T-helper 17 cell (primary cell): ENCODE measurements around the gene HLA-F. TPM values are rescaled to one million over a fixed set of nuclear protein-coding genes. Genes with fewer than 3 reads are reported as not detected.
A peak's percentile ranks its signal among the peaks of the same experiment; 100 is the strongest.

Source experiments
- ATAC-seq: fragments of 150-1000 bp; cut with Tn5 transposase; 2 replicates; pipeline ENCODE4 v1.10.0; 2021; ENCODE audit warnings: mild to moderate bottlenecking, moderate library complexity
- DNase-seq, 3 donors: peaks; one replicate each; pipeline versions ENCODE4 v3.0.0 to v3.0.0-alpha.2; 2020 to 2021
- H3K9me3 ChIP-seq: one replicate; pipeline ENCODE4 v1.7.0; 2013; ENCODE audit warnings: low read length, mild to moderate bottlenecking; ENCODE audit not compliant: control insufficient read depth, poor library complexity, severe bottlenecking
- H3K27ac Mint-ChIP-seq: one replicate; pipeline ENCODE4 v1.8.0; 2022; ENCODE audit warnings: mild to moderate bottlenecking, moderate library complexity, mixed read lengths
- H3K27me3 Mint-ChIP-seq: one replicate; pipeline ENCODE4 v1.8.0; 2022; ENCODE audit warnings: mixed read lengths
- H3K36me3 Mint-ChIP-seq: one replicate; pipeline ENCODE4 v1.8.0; 2022; ENCODE audit warnings: low read depth, mixed read lengths
- H3K4me1 Mint-ChIP-seq: one replicate; pipeline ENCODE4 v1.8.0; 2022; ENCODE audit warnings: mild to moderate bottlenecking, mixed read lengths
- H3K4me3 Mint-ChIP-seq: one replicate; pipeline ENCODE4 v1.8.0; 2022; ENCODE audit warnings: mild to moderate bottlenecking, moderate library complexity, mixed read lengths
- total RNA-seq, 4 donors: library from RNA in 2 of 4; stranded (reverse) in 2 of 4; gene quantifications; one replicate each; pipeline ENCODE4 v1.2.3 and lab custom pipeline; 2022 to 2026

The HLA-F gene
- total RNA-seq (100 to 1,000 TPM; 629 to 717 TPM), total RNA-seq (lab: John Stamatoyannopoulos, UW) (367 to 502 reads per million in 2 donors)

- ATAC-seq (peak; percentile 85), DNase-seq (peak; percentile 73 to 83 (median 78))
- Mint-ChIP-seq H3K27ac (peak within 1 kb of the TSS; percentile 93), H3K27me3 (no peaks in the 10 kb centered on the region), H3K36me3 (peaks cover 5% of the 10 kb centered on the region), H3K4me1 (peaks cover 41% of the 10 kb centered on the region), H3K4me3 (peak within 1 kb of the TSS; percentile 96)
- H3K9me3 ChIP-seq = no peaks in the 10 kb centered on the region
These were observed at the start of gene HLA-F for GRCh38 chr6:29723262-29723665. Gene HLA-F (plus strand): TSS chr6:29723434. CDS start chr6:29723464, 30 bp downstream.

GRCh38 chr6:29674008-29674407 lies 49.2 kb upstream of the HLA-F start:
- ATAC-seq (no peak), DNase-seq (no peak)
- H3K27me3 Mint-ChIP-seq = peaks cover 16% of the 10 kb centered on the region
- peak overlapping the region; percentile 25 for H3K4me3 Mint-ChIP-seq
- peaks cover 2% of the 10 kb centered on the region for H3K36me3 Mint-ChIP-seq
- H3K4me1 Mint-ChIP-seq = peaks cover 11% of the 10 kb centered on the region
- H3K27ac Mint-ChIP-seq = no peak overlapping the region
- H3K9me3 ChIP-seq = no peaks in the 10 kb centered on the region

DNA sequence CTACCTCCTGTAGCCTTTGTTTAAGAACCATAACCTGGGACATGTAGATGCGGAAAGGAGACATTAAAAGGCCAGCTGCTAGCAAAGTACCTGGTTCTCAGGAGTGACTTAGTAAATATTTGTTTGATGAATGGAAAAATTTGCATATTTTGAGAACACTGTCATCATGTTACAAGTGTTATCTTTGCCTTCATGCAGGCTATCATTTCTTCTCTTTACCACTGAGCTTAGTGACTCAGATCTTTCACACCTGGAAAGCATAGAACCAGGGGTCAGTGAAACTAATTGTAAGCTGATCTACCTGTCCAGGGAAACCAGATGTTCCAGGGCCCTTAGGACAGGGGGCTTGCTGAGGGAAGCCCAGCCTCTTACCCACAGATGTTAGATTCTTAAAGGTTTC lies 47.7 kb upstream of the HLA-F start:
- H3K27ac Mint-ChIP-seq = no peak overlapping the region
- DNase-seq = no peak
- no peak overlapping the region for H3K4me3 Mint-ChIP-seq

GRCh38 chr6:29676981-29677601 lies 46.1 kb upstream of the HLA-F start:
- ATAC-seq (no peak), DNase-seq (no peak)
- Mint-ChIP-seq H3K27me3 (peaks cover 14% of the 10 kb centered on the region), H3K36me3 (peaks cover 2% of the 10 kb centered on the region), H3K4me1 (peaks cover 14% of the 10 kb centered on the region), H3K4me3 (no peak overlapping the region), H3K27ac (no peak overlapping the region)
- no peaks in the 10 kb centered on the region for H3K9me3 ChIP-seq

More for the DNA sequence above, 47.7 kb upstream of the HLA-F start:
- H3K9me3 ChIP-seq = no peaks in the 10 kb centered on the region
- Mint-ChIP-seq H3K27me3 (peaks cover 23% of the 10 kb centered on the region), H3K4me1 (peaks cover 14% of the 10 kb centered on the region), H3K36me3 (peaks cover 2% of the 10 kb centered on the region)
- no peak for ATAC-seq

- DNase-seq (no peak), ATAC-seq (no peak)
- Mint-ChIP-seq H3K36me3 (no peaks in the 10 kb centered on the region), H3K4me1 (peaks cover 14% of the 10 kb centered on the region), H3K27me3 (peaks cover 14% of the 10 kb centered on the region), H3K4me3 (no peak overlapping the region), H3K27ac (no peak overlapping the region)
- no peaks in the 10 kb centered on the region for H3K9me3 ChIP-seq
These were observed 45.1 kb upstream of the HLA-F start for GRCh38 chr6:29678114-29678513.

DNA sequence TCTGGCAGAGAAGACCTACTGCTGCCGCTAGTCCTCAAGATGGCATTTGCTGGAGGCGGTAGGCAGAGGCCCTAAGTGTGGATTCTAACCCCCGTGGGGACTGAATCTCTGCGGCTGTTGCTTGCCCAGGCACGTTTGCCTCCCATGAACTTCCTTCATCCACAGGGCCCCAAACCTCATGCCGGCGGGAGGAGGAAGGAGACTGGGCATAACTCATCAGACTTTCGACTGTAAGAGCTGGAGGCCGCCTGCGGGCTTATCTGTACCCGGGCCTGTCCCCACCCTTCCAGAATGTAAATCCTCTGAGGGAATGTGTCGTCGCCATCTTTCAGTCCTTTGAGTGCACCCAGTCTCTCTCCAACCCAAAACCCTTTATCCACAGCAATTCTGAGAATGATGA lies 43.3 kb upstream of the HLA-F start:
- Mint-ChIP-seq H3K4me1 (peaks cover 17% of the 10 kb centered on the region), H3K27me3 (peaks cover 14% of the 10 kb centered on the region), H3K4me3 (peak overlapping the region; percentile 76), H3K36me3 (no peaks in the 10 kb centered on the region), H3K27ac (peak overlapping the region; percentile 47)
- ATAC-seq (no peak), DNase-seq (no peak)
- H3K9me3 ChIP-seq = no peaks in the 10 kb centered on the region

DNA sequence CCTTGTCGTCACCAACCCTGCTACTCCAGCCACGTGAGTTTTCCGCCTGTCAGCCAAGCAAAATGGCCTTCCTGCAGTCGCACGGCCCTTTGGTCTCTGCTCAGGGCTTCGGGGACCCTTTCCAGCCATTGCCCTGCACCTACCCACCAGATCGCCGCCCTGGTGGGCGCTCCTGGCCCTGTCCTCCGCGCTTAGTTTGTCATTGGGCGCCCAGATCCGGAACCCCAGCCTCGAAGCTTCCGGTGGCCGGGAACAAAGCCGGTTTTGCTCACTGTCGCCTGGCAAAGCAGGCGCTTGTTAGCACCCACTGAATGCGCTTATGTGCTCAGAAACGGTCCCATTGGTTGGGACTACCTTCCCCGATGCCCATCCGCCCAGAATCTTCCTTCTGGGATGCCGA lies 42.8 kb upstream of the HLA-F start:
- peaks cover 14% of the 10 kb centered on the region for H3K27me3 Mint-ChIP-seq

GRCh38 chr6:29680904-29681303 lies 42.3 kb upstream of the HLA-F start, which contains the start of gene ZFP57:
Gene ZFP57 (minus strand): TSS chr6:29681152. CDS start chr6:29677003, 4,149 bp downstream.
- no peak for DNase-seq
- H3K4me1 Mint-ChIP-seq = peaks cover 17% of the 10 kb centered on the region
- H3K36me3 Mint-ChIP-seq = no peaks in the 10 kb centered on the region
- peak within 1 kb of the TSS; percentile 76 for H3K4me3 Mint-ChIP-seq
- H3K27me3 Mint-ChIP-seq = peaks cover 14% of the 10 kb centered on the region
- peak within 1 kb of the TSS; percentile 47 for H3K27ac Mint-ChIP-seq
- H3K9me3 ChIP-seq = no peaks in the 10 kb centered on the region
- no peak for ATAC-seq

More for the DNA sequence above, 42.8 kb upstream of the HLA-F start:
- Mint-ChIP-seq H3K27ac (peak overlapping the region; percentile 47), H3K36me3 (no peaks in the 10 kb centered on the region), H3K4me1 (peaks cover 17% of the 10 kb centered on the region), H3K4me3 (peak overlapping the region; percentile 76)
- peak; percentile 25 for ATAC-seq
- no peak for DNase-seq
- H3K9me3 ChIP-seq = no peaks in the 10 kb centered on the region

- Mint-ChIP-seq H3K4me3 (no peak overlapping the region), H3K27ac (no peak overlapping the region)
These were observed 41.4 kb upstream of the HLA-F start for GRCh38 chr6:29681811-29682210.

DNA sequence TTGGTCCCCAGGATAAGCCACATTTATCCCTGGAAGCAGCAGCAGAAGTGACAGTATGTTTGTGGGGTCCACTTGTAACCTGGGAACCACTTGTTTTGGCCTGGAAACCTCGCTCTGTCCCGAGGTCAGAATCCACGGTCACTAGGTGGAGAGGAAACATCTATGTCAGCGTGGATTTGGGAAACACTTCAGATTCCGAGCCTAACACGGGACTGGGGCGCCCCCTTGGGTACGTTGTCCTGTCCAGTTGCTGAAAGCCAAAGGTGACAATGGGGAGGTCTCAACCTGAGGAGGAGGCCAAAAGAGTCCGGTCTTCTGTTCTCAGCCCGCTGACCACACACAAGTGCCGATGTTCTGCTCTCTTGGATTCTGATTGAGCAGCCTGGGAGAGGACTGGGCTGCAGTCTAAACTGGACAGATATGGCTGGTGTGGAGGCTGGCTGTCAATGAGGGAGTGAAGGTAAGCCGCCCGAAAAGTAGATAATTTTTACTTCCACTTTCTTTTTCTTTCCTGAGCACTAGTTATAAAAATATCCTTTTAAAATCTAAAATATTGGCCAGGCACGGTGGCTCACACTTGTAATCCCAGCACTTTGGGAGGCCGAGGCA lies 37.4 kb upstream of the HLA-F start:
- ATAC-seq (no peak), DNase-seq (no peak)
- Mint-ChIP-seq H3K27ac (no peak overlapping the region), H3K4me1 (peaks cover 3% of the 10 kb centered on the region), H3K36me3 (no peaks in the 10 kb centered on the region), H3K27me3 (no peaks in the 10 kb centered on the region), H3K4me3 (no peak overlapping the region)
- H3K9me3 ChIP-seq = no peaks in the 10 kb centered on the region

More at GRCh38 chr6:29681811-29682210, 41.4 kb upstream of the HLA-F start:
- no peak for ATAC-seq
- no peaks in the 10 kb centered on the region for H3K36me3 Mint-ChIP-seq
- DNase-seq = no peak
- peaks cover 10% of the 10 kb centered on the region for H3K4me1 Mint-ChIP-seq
- H3K9me3 ChIP-seq = no peaks in the 10 kb centered on the region
- H3K27me3 Mint-ChIP-seq = peaks cover 14% of the 10 kb centered on the region

GRCh38 chr6:29694637-29695036 lies 28.6 kb upstream of the HLA-F start:
- peaks cover 3% of the 10 kb centered on the region for H3K36me3 Mint-ChIP-seq
- H3K4me3 Mint-ChIP-seq = no peak overlapping the region
- H3K27ac Mint-ChIP-seq = no peak overlapping the region
- no peak for ATAC-seq
- no peaks in the 10 kb centered on the region for H3K9me3 ChIP-seq
- no peak for DNase-seq
- H3K4me1 Mint-ChIP-seq = no peaks in the 10 kb centered on the region
- H3K27me3 Mint-ChIP-seq = peaks cover 9% of the 10 kb centered on the region

GRCh38 chr6:29696147-29697125 lies 26.8 kb upstream of the HLA-F start:
- H3K4me1 Mint-ChIP-seq = no peaks in the 10 kb centered on the region
- peaks cover 19% of the 10 kb centered on the region for H3K27me3 Mint-ChIP-seq
- peaks cover 3% of the 10 kb centered on the region for H3K36me3 Mint-ChIP-seq
- DNase-seq = no peak
- no peak overlapping the region for H3K4me3 Mint-ChIP-seq
- no peaks in the 10 kb centered on the region for H3K9me3 ChIP-seq
- ATAC-seq = no peak
- H3K27ac Mint-ChIP-seq = no peak overlapping the region
